ENCODE measurements around the gene RAB37. TPM values are rescaled to one million over a fixed set of nuclear protein-coding genes. Genes with fewer than 3 reads are reported as not detected.

The RAB37 gene
- total RNA-seq, 3 donors from 2014 or later (not counting 1 experiment from before 2014, with no cell fraction given), result 150 to 184 (median 169) TPM

DNA sequence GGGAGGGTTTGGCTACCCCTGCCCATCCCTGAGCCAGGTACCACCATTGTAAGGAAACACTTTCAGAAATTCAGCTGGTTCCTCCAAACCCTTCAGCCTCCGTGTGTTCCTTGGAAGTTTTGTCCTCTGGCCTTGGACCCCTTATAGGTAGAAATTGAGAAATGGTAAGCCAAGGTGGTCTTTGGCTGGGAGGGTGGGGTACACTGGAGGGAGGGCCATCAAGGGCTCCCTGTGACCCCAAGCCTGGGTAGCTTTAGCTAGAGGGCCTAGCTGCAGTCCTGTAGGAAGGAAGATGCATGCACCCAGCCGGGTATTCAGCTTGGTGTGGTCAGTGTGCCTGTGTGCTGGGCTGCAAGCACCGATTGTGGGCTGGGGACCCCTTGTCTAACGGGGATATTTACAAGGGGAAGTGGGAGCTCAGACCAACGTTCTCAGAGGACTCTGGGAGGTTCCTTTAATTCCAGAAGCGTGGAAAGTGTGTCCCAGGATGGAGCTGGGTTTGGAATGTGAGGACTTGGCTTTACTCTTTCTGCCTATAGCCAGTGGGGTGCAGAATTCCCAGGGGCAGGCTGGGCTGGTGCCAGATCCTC, 32.3 kb downstream of the RAB37 start:
- H3K4me3 ChIP-seq (ENCODE audit: low read length), result no peak overlapping the region
- H3K4me1 ChIP-seq (ENCODE audit: control insufficient read depth, insufficient read depth, low read length), result peaks cover 37% of the 10 kb centered on the region
- DNase-seq (no peak), ATAC-seq (no peak)
- Mint-ChIP-seq H3K4me1 (peaks cover 23 to 47% of the 10 kb centered on the region in 2 donors), H3K4me3 (no peak overlapping the region), H3K27ac (peak overlapping the region; percentile 81 to 84), H3K9me3 (no peaks in the 10 kb centered on the region), H3K36me3 (peaks cover 7% of the 10 kb centered on the region), H3K27me3 (ENCODE audit: low read depth in 2 of 2) (no peaks in the 10 kb centered on the region)
- no peak for TF ChIP-seq CTCF (IDR thresholded peaks at IDR 0.05)
- WGBS (ENCODE audit: insufficient coverage), result 75% methylated on average over 6 of the region's 6 CpGs
- H3K27me3 ChIP-seq (ENCODE audit: control insufficient read depth, insufficient read depth, low read length), result no peaks in the 10 kb centered on the region
- intact Hi-C loops (cut with micrococcal nuclease), result no loop called here
- no peak overlapping the region for H3K27ac ChIP-seq (ENCODE audit: low read length)
- H3K36me3 ChIP-seq (ENCODE audit: control insufficient read depth, insufficient read depth, low read length), result peaks cover 87% of the 10 kb centered on the region
- no peaks in the 10 kb centered on the region for H3K9me3 ChIP-seq (ENCODE audit: control insufficient read depth, insufficient read depth, low read length)

GRCh38 chr17:74769856-74770497, 32.9 kb downstream of the RAB37 start:
- H3K9me3 Mint-ChIP-seq, result no peaks in the 10 kb centered on the region
- Histone ChIP-seq H3K27ac (ENCODE audit: low read length) (no peak overlapping the region), H3K27me3 (ENCODE audit: control insufficient read depth, insufficient read depth, low read length) (no peaks in the 10 kb centered on the region), H3K4me3 (ENCODE audit: low read length) (no peak overlapping the region), H3K4me1 (ENCODE audit: control insufficient read depth, insufficient read depth, low read length) (peaks cover 39% of the 10 kb centered on the region), H3K9me3 (ENCODE audit: control insufficient read depth, insufficient read depth, low read length) (no peaks in the 10 kb centered on the region), H3K36me3 (ENCODE audit: control insufficient read depth, insufficient read depth, low read length) (peaks cover 81% of the 10 kb centered on the region)
- H3K4me3 Mint-ChIP-seq, result no peak overlapping the region
- TF ChIP-seq CTCF (IDR thresholded peaks at IDR 0.05), result no peak
- peaks cover 23 to 44% of the 10 kb centered on the region in 2 donors for H3K4me1 Mint-ChIP-seq
- peaks cover 7% of the 10 kb centered on the region for H3K36me3 Mint-ChIP-seq
- DNase-seq, result no peak
- H3K27ac Mint-ChIP-seq, result peak overlapping the region; percentile 82 to 84
- ATAC-seq, result no peak
- intact Hi-C loops (cut with micrococcal nuclease), result loop anchor here (1.0 kb wide), 2 partner anchors 26 to 113 kb away; no protein-coding TSS in a partner anchor
- H3K27me3 Mint-ChIP-seq (ENCODE audit: low read depth in 2 of 2), result no peaks in the 10 kb centered on the region
- WGBS (ENCODE audit: insufficient coverage), result 91% methylated on average over 4 of the region's 5 CpGs

DNA sequence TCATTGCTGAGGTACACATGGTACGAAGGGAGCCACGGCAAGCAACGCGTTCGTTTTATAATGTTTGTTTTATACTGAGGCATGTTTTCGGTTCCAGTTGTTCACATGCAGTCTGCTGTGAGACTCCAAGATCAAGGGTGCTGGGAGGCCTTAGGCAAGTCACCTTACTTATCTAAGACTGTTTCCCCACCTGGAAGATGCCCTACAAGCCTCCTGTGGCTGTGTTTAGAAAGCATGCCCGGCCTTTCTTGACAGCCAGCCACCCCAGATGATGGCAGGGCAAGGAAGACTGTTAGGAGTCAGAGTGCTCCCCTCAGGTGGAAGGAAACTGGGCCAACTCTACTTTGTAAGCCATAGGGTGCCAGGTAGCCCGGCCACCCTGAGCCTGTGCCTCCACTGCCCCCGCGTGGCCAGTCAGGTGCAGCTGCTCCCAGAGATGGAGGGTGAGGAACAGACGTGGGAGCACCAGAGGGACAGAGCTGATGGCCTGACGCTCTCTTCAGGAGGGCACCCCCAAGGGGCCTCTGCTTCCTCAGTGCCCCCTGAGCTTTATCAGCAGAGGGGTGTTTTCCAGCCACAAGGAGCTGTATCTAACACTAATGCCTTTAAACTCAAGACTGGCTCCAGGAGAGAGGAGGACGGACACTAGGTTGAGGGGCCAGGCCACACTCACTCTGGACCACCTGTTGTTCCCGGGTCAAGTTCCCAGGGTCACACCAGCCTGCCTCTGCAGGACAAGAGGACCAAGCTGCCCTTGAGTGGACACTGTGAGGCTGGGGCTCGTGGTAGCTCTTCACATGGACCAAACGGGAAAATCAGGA, 33.7 kb downstream of the RAB37 start:
- H3K4me3 ChIP-seq (ENCODE audit: low read length), result no peak overlapping the region
- Mint-ChIP-seq H3K9me3 (no peaks in the 10 kb centered on the region), H3K4me3 (peak overlapping the region; percentile 13), H3K27me3 (ENCODE audit: low read depth in 2 of 2) (no peaks in the 10 kb centered on the region), H3K4me1 (peaks cover 27 to 45% of the 10 kb centered on the region in 2 donors), H3K27ac (peak overlapping the region; percentile 82 to 84), H3K36me3 (peaks cover 7% of the 10 kb centered on the region)
- 66% methylated on average over 16 of the region's 16 CpGs for WGBS (ENCODE audit: insufficient coverage)
- H3K9me3 ChIP-seq (ENCODE audit: control insufficient read depth, insufficient read depth, low read length), result no peaks in the 10 kb centered on the region
- TF ChIP-seq CTCF (IDR thresholded peaks at IDR 0.05), result peak; percentile 76
- peak; percentile 67 to 87 for DNase-seq
- ATAC-seq, result peak; percentile 86 to 96 (median 95)
- intact Hi-C loops (cut with micrococcal nuclease), result loop anchor here (1.0 kb wide), 2 partner anchors 26 to 113 kb away; no protein-coding TSS in a partner anchor
- no peaks in the 10 kb centered on the region for H3K27me3 ChIP-seq (ENCODE audit: control insufficient read depth, insufficient read depth, low read length)
- no peak overlapping the region for H3K27ac ChIP-seq (ENCODE audit: low read length)
- H3K4me1 ChIP-seq (ENCODE audit: control insufficient read depth, insufficient read depth, low read length), result peaks cover 46% of the 10 kb centered on the region
- peaks cover 76% of the 10 kb centered on the region for H3K36me3 ChIP-seq (ENCODE audit: control insufficient read depth, insufficient read depth, low read length)

All from natural killer cell (primary cell).